GM12878 (cell line): Measurements from ENCODE around the gene KPNA4. TPM values are rescaled to one million over a fixed set of nuclear protein-coding genes. Genes with fewer than 3 reads are reported as not detected.

Experiments used
- ATAC-seq: fragments of 200-7000 bp; cut with Tn5 transposase; 3 replicates; pipeline ENCODE4 v1.9.1; 2020; ENCODE audit warnings: mild to moderate bottlenecking, moderate library complexity
- BruUV-seq: library from RNA; stranded (reverse); fragments of 400-500 nt; replicated peaks from 2 replicates; lab custom pipeline; 2021; lab: Mats Ljungman, UMichigan
- CTCF ChIA-PET: fragments of 300-600 bp; sonication (Branson Sonifier 250); formaldehyde crosslinking; extraction: SDS; loops from one replicate; lab custom pipeline; 2021; ENCODE audit warnings: inconsistent platforms; lab: Yijun Ruan, JAX
- POLR2A ChIA-PET: fragments of 350-600 bp; formaldehyde crosslinking; extraction: SDS; loops from one replicate; lab custom pipeline; 2021; ENCODE audit warnings: inconsistent platforms; lab: Charles Lee
- RAD21 ChIA-PET: fragments of 300-600 bp; sonication (Branson Sonifier 250); formaldehyde crosslinking; loops from one replicate; lab custom pipeline; 2023; ENCODE audit warnings: antibody characterized with exemption; ENCODE audit not compliant: unreplicated experiment; lab: Charles Lee
- SMC1A ChIA-PET: fragments of 300-600 bp; sonication (Branson Sonifier 250); formaldehyde crosslinking; loops from one replicate; lab custom pipeline; 2023; ENCODE audit not compliant: unreplicated experiment, uncharacterized antibody; lab: Charles Lee
- DNase-seq: peaks from one replicate; pipeline ENCODE4 v3.0.0-alpha.2; 2011; ENCODE audit warnings: low read depth, low spot score
- FAIRE-seq: peaks from 3 replicates; lab custom pipeline; 2011; peaks lifted over from hg19 to GRCh38; lab: Jason Lieb, UNC
- H2AFZ ChIP-seq: 2 replicates; pipeline ENCODE4 v1.6.0; 2011; ENCODE audit warnings: low read depth, low read length, control low read depth; ENCODE audit not compliant: control insufficient read depth
- H3K27ac ChIP-seq: 2 replicates; pipeline ENCODE4 v1.5.1; 2011; ENCODE audit warnings: control low read depth; ENCODE audit not compliant: control insufficient read depth, insufficient read depth
- H3K27me3 ChIP-seq, 2 experiments: replicated peaks in 1 of 2; 2 replicates each; pipeline versions ENCODE4 v1.6.0 to v1.6.1; 2011; ENCODE audit warnings: low read length in 1 of 2; ENCODE audit not compliant: control insufficient read depth in 2 of 2, insufficient read depth in 2 of 2
- H3K36me3 ChIP-seq, 2 experiments: 2 replicates each; pipeline ENCODE4 v1.5.1; 2011; ENCODE audit warnings: low read length in 1 of 2; ENCODE audit not compliant: control insufficient read depth in 2 of 2, insufficient read depth in 2 of 2
- H3K4me1 ChIP-seq: 2 replicates; pipeline ENCODE4 v1.6.1; 2011; ENCODE audit warnings: mild to moderate bottlenecking, low read length, moderate library complexity, mixed read lengths; ENCODE audit not compliant: control insufficient read depth, insufficient read depth
- H3K4me2 ChIP-seq: 2 replicates; pipeline ENCODE4 v1.6.0; 2011; ENCODE audit warnings: control low read depth; ENCODE audit not compliant: control insufficient read depth, insufficient read depth
- H3K4me3 ChIP-seq: fragments of 200-600 bp; sonication (generic); 2 replicates; pipeline ENCODE4 v1.5.1; 2016
- H3K79me2 ChIP-seq: 2 replicates; pipeline ENCODE4 v1.6.0; 2011; ENCODE audit warnings: low read length; ENCODE audit not compliant: control insufficient read depth, insufficient read depth
- H3K9ac ChIP-seq: 2 replicates; pipeline ENCODE4 v1.8.0; 2011; ENCODE audit warnings: low read length, control low read depth, mixed read lengths; ENCODE audit not compliant: control insufficient read depth, insufficient read depth
- H3K9me3 ChIP-seq: replicated peaks from 3 replicates; pipeline ENCODE4 v1.5.1; 2011; ENCODE audit warnings: mild to moderate bottlenecking, low read length; ENCODE audit not compliant: control insufficient read depth, insufficient read depth
- H4K20me1 ChIP-seq: 2 replicates; pipeline ENCODE4 v1.6.0; 2011; ENCODE audit not compliant: control insufficient read depth, insufficient read depth
- CBX3 ChIP-seq: fragments of 200-600 bp; sonication (generic); IDR thresholded peaks from 2 replicates; pipeline ENCODE4 v1.6.1; 2016; ENCODE audit warnings: low read depth, borderline replicate concordance
- FOXM1 ChIP-seq: IDR thresholded peaks from 2 replicates; pipeline ENCODE4 v1.6.1; 2012; ENCODE audit warnings: low read depth, mild to moderate bottlenecking, inconsistent platforms, low read length, moderate library complexity
- HDAC6 ChIP-seq: fragments of 200-600 bp; sonication (generic); IDR thresholded peaks from one replicate; pipeline ENCODE4 v1.8.0; 2017; ENCODE audit warnings: antibody characterized with exemption; ENCODE audit not compliant: unreplicated experiment
- NBN ChIP-seq: fragments of 450-650 bp; IDR thresholded peaks from 2 replicates; pipeline ENCODE4 v1.6.1; 2016
- PAX8 ChIP-seq: fragments of 450-650 bp; IDR thresholded peaks from 2 replicates; pipeline ENCODE4 v1.6.1; 2017; ENCODE audit warnings: mild to moderate bottlenecking, moderate library complexity
- POU2F2 ChIP-seq: IDR thresholded peaks from 3 replicates; pipeline ENCODE4 v1.6.1; 2011; ENCODE audit warnings: low read depth, mild to moderate bottlenecking, low read length, borderline replicate concordance
- SMARCA5 ChIP-seq: fragments of 450-650 bp; IDR thresholded peaks from 2 replicates; pipeline ENCODE4 v1.6.1; 2017; ENCODE audit warnings: mild to moderate bottlenecking
- STAT3 ChIP-seq: IDR thresholded peaks from 2 replicates; pipeline ENCODE4 v1.6.1; 2011; ENCODE audit warnings: low read depth, low read length, improper control_type of control experiment
- SUPT20H ChIP-seq: IDR thresholded peaks from 2 replicates; pipeline ENCODE4 v1.6.1; 2011; ENCODE audit warnings: low read depth, mild to moderate bottlenecking, low read length, moderate library complexity, borderline replicate concordance; ENCODE audit not compliant: control insufficient read depth
- TAF1 ChIP-seq: IDR thresholded peaks from 2 replicates; pipeline ENCODE4 v1.6.1; 2011; ENCODE audit warnings: mild to moderate bottlenecking, low read depth, low read length, borderline replicate concordance
- ZNF274 ChIP-seq: IDR thresholded peaks from one replicate; pipeline ENCODE4 v1.8.0; 2011; ENCODE audit not compliant: insufficient read length, insufficient read depth
- WGBS: methylation state at CpG from one replicate; pipeline ENCODE4 v1.1.6; 2016; ENCODE audit warnings: low lambda C conversion rate; ENCODE audit not compliant: insufficient replicate concordance, insufficient coverage; ENCODE audit errors: missing lambda C conversion rate; 5-methylcytosine and 5-hydroxymethylcytosine counted together
- in situ Hi-C: fragments of 300-500 bp; cut with MboI; formaldehyde crosslinking; loops from 9 replicates; pipeline ENCODE4 v1.14.3; 2018; ENCODE audit warnings: mixed read lengths
- intact Hi-C: fragments of 100-400 bp; cut with micrococcal nuclease; formaldehyde crosslinking; loops from one replicate; pipeline ENCODE4 v1.14.2; 2022; ENCODE audit not compliant: unreplicated experiment
- polyA plus RNA-seq, 11 experiments: library from polyadenylated mRNA; depleted of rRNA in 4 of 11; unstranded in 6 of 11; stranded (reverse) in 5 of 11; fragments of >200 nt; fragmentation: Nextera tagmentation in 4 of 11; fragmentation: Illumina TruSeq in 1 of 11; extraction: Ambion mirVana in 4 of 11; extraction: Trizol in 1 of 11; gene quantifications; 1 replicate in 1 of 11; 2 replicates in 10 of 11; pipeline versions ENCODE4 v1.2.1 to v1.2.3, GENCODE V29; 2011 to 2016; ENCODE audit warnings: inconsistent platforms in 2 of 11, missing spikeins in 2 of 11, low read depth in 1 of 11
- total RNA-seq, 4 experiments: library from RNA; depleted of rRNA in 3 of 4; stranded (reverse); fragments of >200 nt in 3 of 4; fragmentation: Illumina TruSeq in 1 of 4; extraction: Trizol in 1 of 4; gene quantifications; 2 replicates each; pipeline versions ENCODE4 v1.2.1 to v1.2.3, GENCODE V29; 2013 to 2021
- TF ChIP-seq, protein P1 (sequence below): fragments of 450-650 bp; IDR thresholded peaks from 2 replicates; pipeline ENCODE4 v1.6.1; 2017; ENCODE audit warnings: low read depth, mild to moderate bottlenecking, moderate library complexity
- TF ChIP-seq, protein P2 (sequence below): IDR thresholded peaks from 2 replicates; pipeline ENCODE4 v1.6.1; 2011; ENCODE audit warnings: borderline replicate concordance, low read depth, mild to moderate bottlenecking, moderate library complexity, mixed read lengths, low read length; ENCODE audit not compliant: insufficient read depth; ENCODE audit errors: extremely low read length

Gene KPNA4
- total and polyA plus RNA-seq, 10 of the 15 experiments (the other 5 are each of a cell fraction or from before 2014, with no cell fraction given): 9.9 to 40.6 (median 18.1) TPM

GRCh38 chr3:160470181-160470580 is 95.2 kb downstream of the KPNA4 start:
- Histone ChIP-seq H4K20me1 (no peaks in the 10 kb centered on the region), H3K9ac (no peak overlapping the region), H3K79me2 (no peaks in the 10 kb centered on the region), H3K4me2 (no peak overlapping the region), H2AFZ (no peak overlapping the region), H3K36me3 (no peaks in the 10 kb centered on the region), H3K4me3 (no peak overlapping the region), H3K27me3 (no peaks in the 10 kb centered on the region), H3K4me1 (no peaks in the 10 kb centered on the region; the same call in 1 of the 2 replicates), H3K9me3 (peaks cover 11% of the 10 kb centered on the region), H3K27ac (no peak overlapping the region)
- FAIRE-seq (no peak), DNase-seq (no peak), ATAC-seq (no peak)
- WGBS: 39% methylated on average over 5 of the region's 5 CpGs
- RAD21 ChIA-PET: no interaction called here
- no TSS peak for BruUV-seq
- in situ Hi-C loops (no loop called here), intact Hi-C loops (no loop called here)
- CTCF ChIA-PET: no interaction called here
- no peak for TF ChIP-seq ZNF274
- no peak for TF ChIP-seq SUPT20H
- TF ChIP-seq TAF1: no peak
- POLR2A ChIA-PET: no interaction called here
- SMC1A ChIA-PET: interaction anchor here (1.2 kb wide), 1 partner anchor 16 kb away, joined by 3 read pairs; no protein-coding TSS in a partner anchor

DNA sequence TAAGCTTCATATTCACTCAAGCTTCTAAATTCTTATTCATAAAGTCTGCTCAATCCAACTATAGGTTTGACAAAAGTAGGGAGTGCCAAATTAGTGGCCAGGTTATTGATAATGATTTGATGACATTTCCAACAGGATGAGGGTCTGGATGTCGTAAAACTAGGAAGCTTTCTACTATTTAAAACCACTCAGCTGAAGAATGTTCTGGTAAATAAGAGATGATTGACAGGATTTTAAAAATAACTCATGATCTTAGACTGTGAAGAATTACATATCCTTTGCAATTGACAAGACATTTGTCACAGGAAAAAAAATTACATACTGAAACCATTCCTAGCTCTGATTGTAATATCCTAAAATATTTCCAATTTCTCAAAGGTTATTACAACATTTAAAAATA is 100.4 kb downstream of the KPNA4 start:
- H3K9me3 ChIP-seq: no peaks in the 10 kb centered on the region; the same call in 1 of the 3 replicates
- POLR2A ChIA-PET: no interaction called here
- RAD21 ChIA-PET: no interaction called here
- ATAC-seq (no peak), DNase-seq (no peak)
- no peak overlapping the region for H3K4me2 ChIP-seq
- no peak overlapping the region for H3K27ac ChIP-seq
- CTCF ChIA-PET: interaction anchor here (1.0 kb wide), 2 partner anchors 31 to 77 kb away, joined by 3 read pairs; no protein-coding TSS in a partner anchor
- TF ChIP-seq CBX3: no peak
- no peak for TF ChIP-seq STAT3
- no peak for TF ChIP-seq HDAC6
- TF ChIP-seq FOXM1: no peak
- TF ChIP-seq POU2F2: no peak
- TF ChIP-seq PAX8: no peak
- TF ChIP-seq, protein P1, sequence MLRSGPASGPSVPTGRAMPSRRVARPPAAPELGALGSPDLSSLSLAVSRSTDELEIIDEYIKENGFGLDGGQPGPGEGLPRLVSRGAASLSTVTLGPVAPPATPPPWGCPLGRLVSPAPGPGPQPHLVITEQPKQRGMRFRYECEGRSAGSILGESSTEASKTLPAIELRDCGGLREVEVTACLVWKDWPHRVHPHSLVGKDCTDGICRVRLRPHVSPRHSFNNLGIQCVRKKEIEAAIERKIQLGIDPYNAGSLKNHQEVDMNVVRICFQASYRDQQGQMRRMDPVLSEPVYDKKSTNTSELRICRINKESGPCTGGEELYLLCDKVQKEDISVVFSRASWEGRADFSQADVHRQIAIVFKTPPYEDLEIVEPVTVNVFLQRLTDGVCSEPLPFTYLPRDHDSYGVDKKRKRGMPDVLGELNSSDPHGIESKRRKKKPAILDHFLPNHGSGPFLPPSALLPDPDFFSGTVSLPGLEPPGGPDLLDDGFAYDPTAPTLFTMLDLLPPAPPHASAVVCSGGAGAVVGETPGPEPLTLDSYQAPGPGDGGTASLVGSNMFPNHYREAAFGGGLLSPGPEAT: no peak
- TF ChIP-seq, protein P2, sequence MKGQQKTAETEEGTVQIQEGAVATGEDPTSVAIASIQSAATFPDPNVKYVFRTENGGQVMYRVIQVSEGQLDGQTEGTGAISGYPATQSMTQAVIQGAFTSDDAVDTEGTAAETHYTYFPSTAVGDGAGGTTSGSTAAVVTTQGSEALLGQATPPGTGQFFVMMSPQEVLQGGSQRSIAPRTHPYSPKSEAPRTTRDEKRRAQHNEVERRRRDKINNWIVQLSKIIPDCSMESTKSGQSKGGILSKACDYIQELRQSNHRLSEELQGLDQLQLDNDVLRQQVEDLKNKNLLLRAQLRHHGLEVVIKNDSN: no peak
- no peak for TF ChIP-seq NBN
- no peak for TF ChIP-seq SMARCA5
- TF ChIP-seq, all 136 proteins: peak for 0
- no peaks in the 10 kb centered on the region; a peak in 1 of 4 replicates for H3K27me3 ChIP-seq
- no peaks in the 10 kb centered on the region for H3K4me1 ChIP-seq
- BruUV-seq: no TSS peak
- no peak overlapping the region for H3K9ac ChIP-seq
- no peaks in the 10 kb centered on the region for H3K36me3 ChIP-seq
- SMC1A ChIA-PET: interaction anchor here (1.4 kb wide), 1 partner anchor 14 kb away, joined by 5 read pairs; no protein-coding TSS in a partner anchor
- no peaks in the 10 kb centered on the region for H3K79me2 ChIP-seq
- H2AFZ ChIP-seq: no peak overlapping the region
- no peak overlapping the region for H3K4me3 ChIP-seq
- in situ Hi-C loops (no loop called here), intact Hi-C loops (no loop called here)
- no peak for FAIRE-seq
- no peaks in the 10 kb centered on the region for H4K20me1 ChIP-seq
- 32% methylated on average over 1 of the region's 1 CpG for WGBS
